CD8-positive, alpha-beta memory T cell (primary cell): Measurements from ENCODE around the gene LRP1B. TPM values are rescaled to one million over a fixed set of nuclear protein-coding genes. Genes with fewer than 3 reads are reported as not detected.

Experiments
- CTCF ChIA-PET: fragments of 350-600 bp; sonication (Branson Sonifier 250); formaldehyde crosslinking; loops from one replicate; lab custom pipeline; 2021; ENCODE audit warnings: antibody characterized with exemption; lab: Charles Lee
- POLR2A ChIA-PET: fragments of 350-600 bp; sonication (Branson Sonifier 250); formaldehyde crosslinking; loops from one replicate; lab custom pipeline; 2021; ENCODE audit warnings: antibody characterized with exemption; lab: Charles Lee
- DNase-seq, 5 donors: peaks; one replicate each; pipeline versions ENCODE4 v3.0.0 to v3.0.0-alpha.2; 2020 to 2022; ENCODE audit warnings: mixed read lengths in 1 of 5
- H3K27ac ChIP-seq: one replicate; pipeline ENCODE4 v1.7.0; 2013; ENCODE audit warnings: low read depth, mild to moderate bottlenecking, low read length, moderate library complexity
- H3K27me3 ChIP-seq: 2 replicates; pipeline ENCODE4 v1.7.0; 2013; ENCODE audit warnings: low read length, mild to moderate bottlenecking; ENCODE audit not compliant: insufficient read depth, poor library complexity, severe bottlenecking
- H3K36me3 ChIP-seq: 2 replicates; pipeline ENCODE4 v1.7.0; 2013; ENCODE audit warnings: mild to moderate bottlenecking, low read length, moderate library complexity; ENCODE audit not compliant: insufficient read depth
- H3K4me1 ChIP-seq: 2 replicates; pipeline ENCODE4 v1.7.0; 2013; ENCODE audit warnings: mild to moderate bottlenecking, low read length, moderate library complexity; ENCODE audit not compliant: insufficient read depth
- H3K4me3 ChIP-seq: 2 replicates; pipeline ENCODE4 v1.7.0; 2013; ENCODE audit warnings: mild to moderate bottlenecking, low read length
- H3K9me3 ChIP-seq: 2 replicates; pipeline ENCODE4 v1.7.0; 2013; ENCODE audit warnings: mild to moderate bottlenecking, low read length
- H3K27ac Mint-ChIP-seq, 8 donors: one replicate each; pipeline ENCODE4 v1.8.0; 2020 to 2021; ENCODE audit warnings: mixed read lengths in 8 of 8, mild to moderate bottlenecking in 6 of 8, inconsistent platforms in 3 of 8, moderate library complexity in 3 of 8
- H3K27me3 Mint-ChIP-seq, 2 donors: one replicate each; pipeline ENCODE4 v1.8.0; 2020 to 2021; ENCODE audit warnings: mixed read lengths in 2 of 2, mild to moderate bottlenecking in 1 of 2, moderate library complexity in 1 of 2
- H3K36me3 Mint-ChIP-seq, 3 donors: one replicate each; pipeline ENCODE4 v1.8.0; 2020 to 2021; ENCODE audit warnings: mixed read lengths in 3 of 3, inconsistent platforms in 1 of 3, mild to moderate bottlenecking in 1 of 3
- H3K4me1 Mint-ChIP-seq, 3 donors: one replicate each; pipeline ENCODE4 v1.8.0; 2020 to 2021; ENCODE audit warnings: mixed read lengths in 3 of 3, inconsistent platforms in 1 of 3, mild to moderate bottlenecking in 1 of 3
- H3K4me3 Mint-ChIP-seq, 7 donors: one replicate each; pipeline ENCODE4 v1.8.0; 2020 to 2021; ENCODE audit warnings: mixed read lengths in 7 of 7, mild to moderate bottlenecking in 6 of 7, moderate library complexity in 4 of 7, inconsistent platforms in 2 of 7
- H3K9me3 Mint-ChIP-seq, 5 donors: one replicate each; pipeline ENCODE4 v1.8.0; 2020 to 2022; ENCODE audit warnings: mixed read lengths in 5 of 5, mild to moderate bottlenecking in 3 of 5, moderate library complexity in 2 of 5, inconsistent platforms in 1 of 5
- polyA plus RNA-seq: library from polyadenylated mRNA; unstranded; fragments of 300-500 nt; fragmentation: Illumina TruSeq; gene quantifications from one replicate; pipeline ENCODE4 v1.2.3, GENCODE V29; 2021
- total RNA-seq, 2 experiments: library from RNA; stranded (reverse); gene quantifications; one replicate each; pipeline ENCODE4 v1.2.3, GENCODE V29; 2021

LRP1B gene
- total and polyA plus RNA-seq, 3 experiments from 2014 or later: not detected

GRCh38 chr2:141475801-141476200, 655.0 kb downstream of the LRP1B start:
- peaks cover 4 to 17% (median 11%) of the 10 kb centered on the region in 5 donors for H3K9me3 Mint-ChIP-seq
- no peak for DNase-seq
- H3K4me1 Mint-ChIP-seq: no peaks in the 10 kb centered on the region
- no peaks in the 10 kb centered on the region for H3K36me3 ChIP-seq
- H3K4me3 Mint-ChIP-seq: no peak overlapping the region
- no peaks in the 10 kb centered on the region for H3K4me1 ChIP-seq
- H3K27ac ChIP-seq: no peak overlapping the region
- no peaks in the 10 kb centered on the region for H3K27me3 ChIP-seq
- H3K9me3 ChIP-seq: no peaks in the 10 kb centered on the region
- no peak overlapping the region for H3K4me3 ChIP-seq
- no peaks in the 10 kb centered on the region for H3K36me3 Mint-ChIP-seq
- CTCF ChIA-PET: no interaction called here
- POLR2A ChIA-PET: no interaction called here
- H3K27ac Mint-ChIP-seq: no peak overlapping the region
- H3K27me3 Mint-ChIP-seq: no peaks in the 10 kb centered on the region

GRCh38 chr2:141468761-141469160, 662.1 kb downstream of the LRP1B start:
- Mint-ChIP-seq H3K4me3 (no peak overlapping the region), H3K4me1 (no peaks in the 10 kb centered on the region), H3K27ac (no peak overlapping the region), H3K9me3 (peaks cover 2 to 37% (median 8%) of the 10 kb centered on the region in 5 donors), H3K36me3 (no peaks in the 10 kb centered on the region), H3K27me3 (no peaks in the 10 kb centered on the region)
- H3K27ac ChIP-seq: no peak overlapping the region
- DNase-seq: no peak
- no peaks in the 10 kb centered on the region for H3K9me3 ChIP-seq
- no peaks in the 10 kb centered on the region for H3K27me3 ChIP-seq
- H3K4me3 ChIP-seq: no peak overlapping the region
- ChIA-PET CTCF (no interaction called here), POLR2A (no interaction called here)
- H3K4me1 ChIP-seq: no peaks in the 10 kb centered on the region
- H3K36me3 ChIP-seq: no peaks in the 10 kb centered on the region

GRCh38 chr2:141467331-141467730, 663.5 kb downstream of the LRP1B start:
- no peak overlapping the region for H3K27ac Mint-ChIP-seq
- ChIA-PET CTCF (no interaction called here), POLR2A (no interaction called here)
- no peaks in the 10 kb centered on the region for H3K27me3 Mint-ChIP-seq
- Histone ChIP-seq H3K4me3 (no peak overlapping the region), H3K27me3 (no peaks in the 10 kb centered on the region), H3K27ac (no peak overlapping the region), H3K9me3 (no peaks in the 10 kb centered on the region), H3K36me3 (no peaks in the 10 kb centered on the region), H3K4me1 (no peaks in the 10 kb centered on the region)
- no peak overlapping the region for H3K4me3 Mint-ChIP-seq
- DNase-seq: no peak
- peaks cover 0 to 33% (median 8%) of the 10 kb centered on the region in 5 donors for H3K9me3 Mint-ChIP-seq
- no peaks in the 10 kb centered on the region for H3K36me3 Mint-ChIP-seq
- H3K4me1 Mint-ChIP-seq: no peaks in the 10 kb centered on the region

GRCh38 chr2:141464995-141465394, 665.8 kb downstream of the LRP1B start:
- no peaks in the 10 kb centered on the region for H3K27me3 Mint-ChIP-seq
- ChIA-PET POLR2A (no interaction called here), CTCF (no interaction called here)
- no peak overlapping the region for H3K4me3 Mint-ChIP-seq
- DNase-seq: no peak
- H3K4me1 Mint-ChIP-seq: no peaks in the 10 kb centered on the region
- peaks cover 0 to 28% (median 3%) of the 10 kb centered on the region in 5 donors for H3K9me3 Mint-ChIP-seq
- Histone ChIP-seq H3K27ac (no peak overlapping the region), H3K27me3 (no peaks in the 10 kb centered on the region), H3K4me3 (no peak overlapping the region), H3K36me3 (no peaks in the 10 kb centered on the region), H3K9me3 (no peaks in the 10 kb centered on the region), H3K4me1 (no peaks in the 10 kb centered on the region)
- H3K27ac Mint-ChIP-seq: no peak overlapping the region
- no peaks in the 10 kb centered on the region for H3K36me3 Mint-ChIP-seq

- H3K36me3 ChIP-seq: no peaks in the 10 kb centered on the region
- CTCF ChIA-PET: no interaction called here
- no peaks in the 10 kb centered on the region for H3K4me1 ChIP-seq
- H3K9me3 Mint-ChIP-seq: peaks cover 0 to 35% (median 4%) of the 10 kb centered on the region in 5 donors
- H3K27me3 Mint-ChIP-seq: no peaks in the 10 kb centered on the region
- no peaks in the 10 kb centered on the region for H3K27me3 ChIP-seq
- no peak overlapping the region for H3K4me3 ChIP-seq
- no peaks in the 10 kb centered on the region for H3K9me3 ChIP-seq
- no peaks in the 10 kb centered on the region for H3K4me1 Mint-ChIP-seq
- H3K36me3 Mint-ChIP-seq: no peaks in the 10 kb centered on the region
- POLR2A ChIA-PET: no interaction called here
- no peak for DNase-seq
- H3K4me3 Mint-ChIP-seq: no peak overlapping the region
- H3K27ac ChIP-seq: no peak overlapping the region
- H3K27ac Mint-ChIP-seq: no peak overlapping the region
These were observed 672.5 kb downstream of the LRP1B start for GRCh38 chr2:141458351-141458750.

- no peaks in the 10 kb centered on the region for H3K27me3 ChIP-seq
- Mint-ChIP-seq H3K4me3 (no peak overlapping the region), H3K4me1 (no peaks in the 10 kb centered on the region), H3K27ac (no peak overlapping the region), H3K36me3 (no peaks in the 10 kb centered on the region), H3K27me3 (no peaks in the 10 kb centered on the region), H3K9me3 (peaks cover 1 to 48% (median 5%) of the 10 kb centered on the region in 5 donors)
- ChIA-PET POLR2A (no interaction called here), CTCF (no interaction called here)
- no peaks in the 10 kb centered on the region for H3K36me3 ChIP-seq
- H3K27ac ChIP-seq: no peak overlapping the region
- no peak for DNase-seq
- no peaks in the 10 kb centered on the region for H3K9me3 ChIP-seq
- H3K4me3 ChIP-seq: no peak overlapping the region
- H3K4me1 ChIP-seq: no peaks in the 10 kb centered on the region
These were observed 674.9 kb downstream of the LRP1B start for GRCh38 chr2:141455877-141456276.

GRCh38 chr2:141455211-141455826, 675.5 kb downstream of the LRP1B start:
- DNase-seq: no peak
- no peak overlapping the region for H3K27ac Mint-ChIP-seq
- no peaks in the 10 kb centered on the region for H3K27me3 Mint-ChIP-seq
- Histone ChIP-seq H3K4me1 (no peaks in the 10 kb centered on the region), H3K4me3 (no peak overlapping the region), H3K27me3 (no peaks in the 10 kb centered on the region), H3K27ac (no peak overlapping the region), H3K9me3 (no peaks in the 10 kb centered on the region), H3K36me3 (no peaks in the 10 kb centered on the region)
- H3K4me1 Mint-ChIP-seq: no peaks in the 10 kb centered on the region
- POLR2A ChIA-PET: no interaction called here
- no peaks in the 10 kb centered on the region for H3K36me3 Mint-ChIP-seq
- H3K4me3 Mint-ChIP-seq: no peak overlapping the region
- H3K9me3 Mint-ChIP-seq: peaks cover 1 to 47% (median 4%) of the 10 kb centered on the region in 5 donors
- CTCF ChIA-PET: no interaction called here

GRCh38 chr2:141440072-141440635, 690.7 kb downstream of the LRP1B start:
- no peaks in the 10 kb centered on the region for H3K27me3 Mint-ChIP-seq
- no peaks in the 10 kb centered on the region for H3K9me3 ChIP-seq
- no peaks in the 10 kb centered on the region for H3K4me1 Mint-ChIP-seq
- H3K4me3 Mint-ChIP-seq: no peak overlapping the region
- ChIA-PET CTCF (no interaction called here), POLR2A (no interaction called here)
- DNase-seq: no peak
- no peaks in the 10 kb centered on the region for H3K4me1 ChIP-seq
- no peaks in the 10 kb centered on the region for H3K36me3 ChIP-seq
- peaks cover 0 to 2% (median 0%) of the 10 kb centered on the region in 3 donors for H3K36me3 Mint-ChIP-seq
- H3K27me3 ChIP-seq: no peaks in the 10 kb centered on the region
- no peak overlapping the region for H3K4me3 ChIP-seq
- no peak overlapping the region for H3K27ac Mint-ChIP-seq
- H3K9me3 Mint-ChIP-seq: peaks cover 3 to 20% (median 18%) of the 10 kb centered on the region in 5 donors
- no peak overlapping the region for H3K27ac ChIP-seq
